ENCODE measurements around the gene AKTIP. TPM values are rescaled to one million over a fixed set of nuclear protein-coding genes. Genes with fewer than 3 reads are reported as not detected.
"Not testable (repeated sequence)": the region's sequence is repeated elsewhere in the genome, so short reads cannot be mapped to it uniquely, and the experiment has no call there.

The AKTIP gene
- 10 to 100 TPM; 60.4 to 76.0 TPM for total RNA-seq
- long read RNA-seq, transcript AKTIP-202 (10 exons, 2,426 nt): major isoform, 17 of 59 reads
- long read RNA-seq, partial matches to known transcripts: 1 of 59 reads
- long read RNA-seq, other reads (novel, unspliced or antisense): 40 of 59 reads

GRCh38 chr16:53502331-53503269 is at the start of gene AKTIP:
Gene AKTIP (minus strand): TSS chr16:53503209. CDS start chr16:53500259, 2,950 bp downstream.
- ATAC-seq (peak; percentile 16 to 20), DNase-seq (peak; percentile 44)
- intact Hi-C loops (cut with DNase I): no loop called here

- intact Hi-C loops (cut with DNase I): no loop called here
- ATAC-seq (peak; percentile 93), DNase-seq (peak; percentile 58)
Observed at GRCh38 chr16:53549970-53550690, 47.1 kb upstream of the AKTIP start.

GRCh38 chr16:53546988-53547391 is 44.0 kb upstream of the AKTIP start:
- intact Hi-C loops (cut with DNase I): no loop called here
- ATAC-seq: no peak
- no peak for DNase-seq

- DNase-seq (no peak), ATAC-seq (no peak)
- intact Hi-C loops (cut with DNase I): no loop called here
Observed at GRCh38 chr16:53545433-53545832, 42.4 kb upstream of the AKTIP start.

GRCh38 chr16:53542283-53542682 is 39.3 kb upstream of the AKTIP start:
- DNase-seq (no peak), ATAC-seq (no peak)
- intact Hi-C loops (cut with DNase I): no loop called here

- ATAC-seq: no peak
- DNase-seq: no peak
- intact Hi-C loops (cut with DNase I): no loop called here
Observed at GRCh38 chr16:53541326-53541725, 38.3 kb upstream of the AKTIP start.

- ATAC-seq; DNase-seq; intact Hi-C loops (cut with DNase I): not testable (repeated sequence)
Observed at GRCh38 chr16:53539759-53540718, 37.0 kb upstream of the AKTIP start.

- DNase-seq; ATAC-seq; intact Hi-C loops (cut with DNase I): not testable (repeated sequence)
Observed at GRCh38 chr16:53539346-53539745, 36.3 kb upstream of the AKTIP start.

GRCh38 chr16:53537626-53538025 is 34.6 kb upstream of the AKTIP start:
- intact Hi-C loops (cut with DNase I): no loop called here
- ATAC-seq: no peak
- DNase-seq: no peak

- DNase-seq (no peak), ATAC-seq (no peak)
- intact Hi-C loops (cut with DNase I): no loop called here
Observed at GRCh38 chr16:53534206-53534605, 31.2 kb upstream of the AKTIP start.

GRCh38 chr16:53530741-53531140 is 27.7 kb upstream of the AKTIP start:
- no peak for ATAC-seq

GRCh38 chr16:53530046-53530445 is 27.0 kb upstream of the AKTIP start:
- intact Hi-C loops (cut with DNase I): no loop called here
- ATAC-seq: no peak
- DNase-seq: no peak

More at GRCh38 chr16:53530741-53531140, 27.7 kb upstream of the AKTIP start:
- intact Hi-C loops (cut with DNase I): no loop called here
- no peak for DNase-seq

- DNase-seq: no peak
- no peak for ATAC-seq
- intact Hi-C loops (cut with DNase I): no loop called here
Observed at GRCh38 chr16:53529513-53529912, 26.5 kb upstream of the AKTIP start.

- ATAC-seq (no peak), DNase-seq (no peak)
- intact Hi-C loops (cut with DNase I): no loop called here
Observed at GRCh38 chr16:53528797-53529196, 25.8 kb upstream of the AKTIP start.

- DNase-seq (no peak), ATAC-seq (no peak)
- intact Hi-C loops (cut with DNase I): no loop called here
Observed at GRCh38 chr16:53523971-53524548, 21.1 kb upstream of the AKTIP start.

GRCh38 chr16:53523126-53523804 is 20.3 kb upstream of the AKTIP start:
- ATAC-seq (no peak), DNase-seq (no peak)
- intact Hi-C loops (cut with DNase I): no loop called here

- intact Hi-C loops (cut with DNase I): no loop called here
Observed at GRCh38 chr16:53519417-53520091, 16.5 kb upstream of the AKTIP start.

More at GRCh38 chr16:53519417-53520091, 16.5 kb upstream of the AKTIP start:
- DNase-seq (no peak), ATAC-seq (no peak)
